PFSK-1 (cell line): ENCODE measurements around the gene REEP2.

Experiments
- POLR2AphosphoS5 ChIP-seq: IDR thresholded peaks from 2 replicates; pipeline ENCODE4 v1.6.1; 2012; ENCODE audit warnings: low read depth, mild to moderate bottlenecking, control low read depth, low read length, moderate library complexity
- SIN3A ChIP-seq: IDR thresholded peaks from 2 replicates; pipeline ENCODE4 v1.6.1; 2012; ENCODE audit warnings: mild to moderate bottlenecking, low read length, moderate library complexity, borderline replicate concordance; ENCODE audit not compliant: insufficient read depth
- TF ChIP-seq, protein P1 (sequence below), 2 experiments: IDR thresholded peaks; 2 replicates each; pipeline versions ENCODE4 v1.6.1 to v1.8.0; 2011 to 2012; ENCODE audit warnings: low read depth in 2 of 2, low read length in 2 of 2, control low read depth in 1 of 2, inconsistent platforms in 1 of 2, mild to moderate bottlenecking in 1 of 2, moderate library complexity in 1 of 2; ENCODE audit not compliant: insufficient read depth in 1 of 2

DNA sequence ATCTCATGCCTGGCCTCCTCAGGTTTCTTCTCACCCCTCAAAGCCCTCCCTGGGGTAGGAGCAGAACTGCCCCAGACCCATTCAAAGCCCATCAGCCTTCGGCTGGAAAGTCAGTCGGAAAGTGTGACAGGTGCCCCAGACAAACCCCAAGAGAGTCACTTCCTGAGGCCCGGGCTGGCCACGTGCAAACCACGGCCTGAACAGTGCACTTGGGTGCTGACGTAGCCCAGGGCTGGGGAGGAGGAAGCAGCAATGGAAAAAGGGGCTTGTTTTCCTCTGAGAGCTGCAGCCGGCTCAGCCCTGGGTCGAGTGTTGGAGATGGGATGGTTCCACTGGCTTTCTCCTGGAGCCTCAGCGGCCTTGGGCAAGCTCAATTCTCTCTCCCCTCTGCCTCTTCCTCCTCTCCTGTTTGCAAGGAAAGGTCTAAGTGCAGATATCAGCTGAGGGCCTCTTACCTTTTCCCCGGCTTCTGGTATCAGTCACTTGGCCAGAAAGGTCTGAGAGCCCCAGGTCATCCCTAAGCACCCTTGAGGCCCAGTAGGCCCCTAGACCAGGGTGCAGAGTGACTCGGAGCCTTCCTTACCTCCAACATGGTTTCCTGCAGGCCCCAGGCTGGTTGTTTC lies 20.6 kb downstream of the REEP2 start:
- TF ChIP-seq POLR2AphosphoS5, result no peak
- TF ChIP-seq, protein P1, sequence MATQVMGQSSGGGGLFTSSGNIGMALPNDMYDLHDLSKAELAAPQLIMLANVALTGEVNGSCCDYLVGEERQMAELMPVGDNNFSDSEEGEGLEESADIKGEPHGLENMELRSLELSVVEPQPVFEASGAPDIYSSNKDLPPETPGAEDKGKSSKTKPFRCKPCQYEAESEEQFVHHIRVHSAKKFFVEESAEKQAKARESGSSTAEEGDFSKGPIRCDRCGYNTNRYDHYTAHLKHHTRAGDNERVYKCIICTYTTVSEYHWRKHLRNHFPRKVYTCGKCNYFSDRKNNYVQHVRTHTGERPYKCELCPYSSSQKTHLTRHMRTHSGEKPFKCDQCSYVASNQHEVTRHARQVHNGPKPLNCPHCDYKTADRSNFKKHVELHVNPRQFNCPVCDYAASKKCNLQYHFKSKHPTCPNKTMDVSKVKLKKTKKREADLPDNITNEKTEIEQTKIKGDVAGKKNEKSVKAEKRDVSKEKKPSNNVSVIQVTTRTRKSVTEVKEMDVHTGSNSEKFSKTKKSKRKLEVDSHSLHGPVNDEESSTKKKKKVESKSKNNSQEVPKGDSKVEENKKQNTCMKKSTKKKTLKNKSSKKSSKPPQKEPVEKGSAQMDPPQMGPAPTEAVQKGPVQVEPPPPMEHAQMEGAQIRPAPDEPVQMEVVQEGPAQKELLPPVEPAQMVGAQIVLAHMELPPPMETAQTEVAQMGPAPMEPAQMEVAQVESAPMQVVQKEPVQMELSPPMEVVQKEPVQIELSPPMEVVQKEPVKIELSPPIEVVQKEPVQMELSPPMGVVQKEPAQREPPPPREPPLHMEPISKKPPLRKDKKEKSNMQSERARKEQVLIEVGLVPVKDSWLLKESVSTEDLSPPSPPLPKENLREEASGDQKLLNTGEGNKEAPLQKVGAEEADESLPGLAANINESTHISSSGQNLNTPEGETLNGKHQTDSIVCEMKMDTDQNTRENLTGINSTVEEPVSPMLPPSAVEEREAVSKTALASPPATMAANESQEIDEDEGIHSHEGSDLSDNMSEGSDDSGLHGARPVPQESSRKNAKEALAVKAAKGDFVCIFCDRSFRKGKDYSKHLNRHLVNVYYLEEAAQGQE (IDR thresholded peaks at IDR 0.05; ENCODE audit: insufficient read depth in 1 of 2, low read depth in 2 of 2, low read length in 2 of 2), result no peak
- no peak for TF ChIP-seq SIN3A
